PC-3 (cell line): ENCODE data around the gene CCDC85B. TPM values are rescaled to one million over a fixed set of nuclear protein-coding genes. Genes with fewer than 3 reads are reported as not detected.
A peak's percentile ranks its signal among the peaks of the same experiment; 100 is the strongest.
"Not testable (repeated sequence)": the region's sequence is repeated elsewhere in the genome, so short reads cannot be mapped to it uniquely, and the experiment has no call there.

Experiments
- ATAC-seq: fragments of 200-7000 bp; cut with Tn5 transposase; 2 replicates; pipeline ENCODE4 v1.9.1; 2020; ENCODE audit warnings: mild to moderate bottlenecking, moderate library complexity
- BruUV-seq: library from RNA; stranded (reverse); fragments of 400-500 nt; replicated peaks from 2 replicates; lab custom pipeline; 2021; lab: Mats Ljungman, UMichigan
- CTCF ChIA-PET: fragments of 300-600 bp; sonication (Branson Sonifier 250); formaldehyde crosslinking; loops from one replicate; lab custom pipeline; 2022; ENCODE audit warnings: antibody characterized with exemption; lab: Charles Lee
- POLR2A ChIA-PET: fragments of 300-600 bp; sonication (Branson Sonifier 250); formaldehyde crosslinking; loops from one replicate; lab custom pipeline; 2022; ENCODE audit warnings: antibody characterized with exemption; ENCODE audit not compliant: unreplicated experiment; lab: Charles Lee
- DNase-seq: peaks from one replicate; pipeline ENCODE4 v3.0.0-alpha.2; 2015
- H2AFZ ChIP-seq: fragments of 300-600 bp; sonication (generic); 2 replicates; pipeline ENCODE4 v1.6.0; 2016; ENCODE audit warnings: antibody characterized with exemption, low read length
- H3F3A ChIP-seq: fragments of 300-600 bp; sonication (generic); one replicate; pipeline ENCODE4 v1.6.0; 2017; ENCODE audit warnings: antibody characterized with exemption, low read length, control low read depth, mild to moderate bottlenecking; ENCODE audit not compliant: unreplicated experiment
- H3K27ac ChIP-seq: fragments of 300-600 bp; sonication (generic); 2 replicates; pipeline ENCODE4 v1.5.1; 2016; ENCODE audit warnings: mild to moderate bottlenecking, low read length
- H3K27me3 ChIP-seq: fragments of 300-600 bp; sonication (generic); 2 replicates; pipeline ENCODE4 v1.6.1; 2016; ENCODE audit warnings: low read length, mixed read lengths
- H3K36me3 ChIP-seq: fragments of 300-600 bp; sonication (generic); 2 replicates; pipeline ENCODE4 v1.6.1; 2016; ENCODE audit warnings: low read depth, mixed run types, low read length, mixed read lengths
- H3K4me1 ChIP-seq: fragments of 300-600 bp; sonication (generic); 2 replicates; pipeline ENCODE4 v1.5.1; 2016; ENCODE audit warnings: low read length; ENCODE audit not compliant: insufficient read depth
- H3K4me2 ChIP-seq: fragments of 300-600 bp; sonication (generic); 2 replicates; pipeline ENCODE4 v1.6.0; 2016; ENCODE audit warnings: low read length
- H3K4me3 ChIP-seq: fragments of 300-600 bp; sonication (generic); 2 replicates; pipeline ENCODE4 v1.5.1; 2016; ENCODE audit warnings: mild to moderate bottlenecking, low read length, mixed read lengths
- H3K79me2 ChIP-seq: fragments of 300-600 bp; sonication (generic); 2 replicates; pipeline ENCODE4 v1.6.1; 2017; ENCODE audit warnings: low read length, mixed read lengths
- H3K9ac ChIP-seq: fragments of 300-600 bp; sonication (generic); 2 replicates; pipeline ENCODE4 v1.6.0; 2016; ENCODE audit warnings: mild to moderate bottlenecking, low read length
- H3K9me2 ChIP-seq: fragments of 300-600 bp; sonication (generic); replicated peaks from 2 replicates; pipeline ENCODE4 v1.6.1; 2016; ENCODE audit warnings: mixed run types, low read length, mixed read lengths
- H3K9me3 ChIP-seq: fragments of 300-600 bp; sonication (generic); 2 replicates; pipeline ENCODE4 v1.6.1; 2016; ENCODE audit warnings: low read length, mixed read lengths
- H4K20me1 ChIP-seq: fragments of 300-600 bp; sonication (generic); 2 replicates; pipeline ENCODE4 v1.6.1; 2016; ENCODE audit warnings: low read length, mixed read lengths
- EZH2 ChIP-seq: fragments of 300-600 bp; sonication (generic); IDR thresholded peaks from one replicate; pipeline ENCODE4 v1.6.1; 2017; ENCODE audit warnings: antibody characterized with exemption, mild to moderate bottlenecking, low read length; ENCODE audit not compliant: unreplicated experiment
- EZH2phosphoT487 ChIP-seq: fragments of 300-600 bp; sonication (generic); IDR thresholded peaks from 2 replicates; pipeline ENCODE4 v1.6.1; 2018; ENCODE audit warnings: mild to moderate bottlenecking, antibody characterized with exemption, low read length, borderline replicate concordance
- intact Hi-C: fragments of 100-400 bp; cut with micrococcal nuclease; formaldehyde crosslinking; loops from 2 replicates; pipeline ENCODE4 v1.9.0; 2023
- total RNA-seq: library from RNA; depleted of rRNA; stranded (reverse); fragments of >200 nt; gene quantifications from 2 replicates; pipeline ENCODE4 v1.2.3, GENCODE V29; 2014
- TF ChIP-seq, protein P1 (sequence below): fragments of 300-600 bp; sonication (generic); conservative IDR thresholded peaks from 2 replicates; pipeline ENCODE4 v1.5.1; 2017; ENCODE audit warnings: antibody characterized with exemption, low read depth, mild to moderate bottlenecking, low read length

CCDC85B gene
- total RNA-seq, 1 experiment from 2014 or later: 207 TPM

GRCh38 chr11:65891219-65892136, 1.0 kb downstream of the CCDC85B start:
- Histone ChIP-seq H3K9me3 (no peaks in the 10 kb centered on the region), H3K79me2 (peaks cover 49% of the 10 kb centered on the region), H3K9ac (peak overlapping the region; percentile 48), H3K9me2 (no peaks in the 10 kb centered on the region), H2AFZ (no peak overlapping the region), H3K27me3 (no peaks in the 10 kb centered on the region), H3K4me3 (peak overlapping the region; percentile 72), H3K36me3 (peaks cover 34% of the 10 kb centered on the region), H3F3A (peaks cover 45% of the 10 kb centered on the region), H3K4me1 (peaks cover 52% of the 10 kb centered on the region), H3K4me2 (peak overlapping the region; percentile 96), H3K27ac (peak overlapping the region; percentile 58), H4K20me1 (peaks cover 33% of the 10 kb centered on the region)
- ChIA-PET POLR2A (interaction anchor here (0.6 to 4.5 kb wide), 14 partner anchors 9 to 527 kb away, joined by 3 to 35 read pairs (median 5); partner anchors contain the start of genes C11orf68, FOSL1, MUS81 and NEAT1), CTCF (interaction anchor here (0.6 to 1.1 kb wide), 3 partner anchors 9 to 32 kb away, joined by 3 to 5 read pairs (median 3); partner anchors contain the start of gene FOSL1)
- BruUV-seq: TSS peak; percentile 39
- intact Hi-C loops: loop anchor here (2.0 kb wide), 1 partner anchor 19 kb away; no protein-coding TSS in a partner anchor
- DNase-seq (peak; percentile 95), ATAC-seq (peak; percentile 13)
- TF ChIP-seq EZH2phosphoT487: no peak
- TF ChIP-seq, protein P1, sequence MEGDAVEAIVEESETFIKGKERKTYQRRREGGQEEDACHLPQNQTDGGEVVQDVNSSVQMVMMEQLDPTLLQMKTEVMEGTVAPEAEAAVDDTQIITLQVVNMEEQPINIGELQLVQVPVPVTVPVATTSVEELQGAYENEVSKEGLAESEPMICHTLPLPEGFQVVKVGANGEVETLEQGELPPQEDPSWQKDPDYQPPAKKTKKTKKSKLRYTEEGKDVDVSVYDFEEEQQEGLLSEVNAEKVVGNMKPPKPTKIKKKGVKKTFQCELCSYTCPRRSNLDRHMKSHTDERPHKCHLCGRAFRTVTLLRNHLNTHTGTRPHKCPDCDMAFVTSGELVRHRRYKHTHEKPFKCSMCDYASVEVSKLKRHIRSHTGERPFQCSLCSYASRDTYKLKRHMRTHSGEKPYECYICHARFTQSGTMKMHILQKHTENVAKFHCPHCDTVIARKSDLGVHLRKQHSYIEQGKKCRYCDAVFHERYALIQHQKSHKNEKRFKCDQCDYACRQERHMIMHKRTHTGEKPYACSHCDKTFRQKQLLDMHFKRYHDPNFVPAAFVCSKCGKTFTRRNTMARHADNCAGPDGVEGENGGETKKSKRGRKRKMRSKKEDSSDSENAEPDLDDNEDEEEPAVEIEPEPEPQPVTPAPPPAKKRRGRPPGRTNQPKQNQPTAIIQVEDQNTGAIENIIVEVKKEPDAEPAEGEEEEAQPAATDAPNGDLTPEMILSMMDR: peak; percentile 68
- no peak for TF ChIP-seq EZH2

- H4K20me1 ChIP-seq: peaks cover 40% of the 10 kb centered on the region
- DNase-seq, CTCF ChIA-PET, BruUV-seq, H3K9me2 ChIP-seq, H3K27me3 ChIP-seq, H2AFZ ChIP-seq, H3K9me3 ChIP-seq, intact Hi-C loops: not testable (repeated sequence)
- POLR2A ChIA-PET: interaction anchor here (1.0 to 4.5 kb wide), 4 partner anchors 8 to 24 kb away, joined by 3 to 35 read pairs (median 22); partner anchors contain the start of gene FOSL1
- H3F3A ChIP-seq: peaks cover 52% of the 10 kb centered on the region
- H3K4me2 ChIP-seq: peak overlapping the region; percentile 96
- H3K79me2 ChIP-seq: peaks cover 49% of the 10 kb centered on the region
- ATAC-seq: peak; percentile 0; the same call in 1 of the 2 replicates
- peak overlapping the region; percentile 58 for H3K27ac ChIP-seq
- H3K4me3 ChIP-seq: peak overlapping the region; percentile 72
- peaks cover 37% of the 10 kb centered on the region for H3K36me3 ChIP-seq
- H3K4me1 ChIP-seq: peaks cover 52% of the 10 kb centered on the region
- peak overlapping the region; percentile 48; the same call in 1 of the 2 replicates for H3K9ac ChIP-seq
These were observed 1.7 kb downstream of the CCDC85B start for GRCh38 chr11:65892137-65892540.

GRCh38 chr11:65892661-65893317, 2.3 kb downstream of the CCDC85B start:
- no TSS peak for BruUV-seq

More at GRCh38 chr11:65892661-65893317, 2.3 kb downstream of the CCDC85B start:
- H4K20me1 ChIP-seq: peaks cover 46% of the 10 kb centered on the region
- H3K36me3 ChIP-seq: peaks cover 44% of the 10 kb centered on the region
- no peak overlapping the region for H3K9ac ChIP-seq
- intact Hi-C loops: no loop called here
- no peaks in the 10 kb centered on the region for H3K9me3 ChIP-seq
- H3K27me3 ChIP-seq: no peaks in the 10 kb centered on the region
- peaks cover 58% of the 10 kb centered on the region for H3F3A ChIP-seq
- peaks cover 49% of the 10 kb centered on the region for H3K79me2 ChIP-seq
- H3K4me2 ChIP-seq: peak overlapping the region; percentile 96
- ChIA-PET CTCF (no interaction called here), POLR2A (interaction anchor here (0.7 to 4.5 kb wide), 4 partner anchors 10 to 255 kb away, joined by 3 to 35 read pairs (median 19); partner anchors contain the start of gene SIPA1)
- peaks cover 47% of the 10 kb centered on the region for H3K4me1 ChIP-seq
- no peak for ATAC-seq
- H2AFZ ChIP-seq: no peak overlapping the region
- peak; percentile 47 for DNase-seq
- TF ChIP-seq EZH2phosphoT487: no peak
- TF ChIP-seq EZH2: no peak
- TF ChIP-seq, protein P1: no peak
- H3K27ac ChIP-seq: peak overlapping the region; percentile 58; the same call in 1 of the 2 replicates
- no peaks in the 10 kb centered on the region for H3K9me2 ChIP-seq
- H3K4me3 ChIP-seq: peak overlapping the region; percentile 72
